ENCODE results near the gene ZC3HAV1.
A peak's percentile ranks its signal among the peaks of the same experiment; 100 is the strongest.

Gene ZC3HAV1

GRCh38 chr7:139075871-139076686, 33.4 kb downstream of the ZC3HAV1 start:
- DNase-seq (ENCODE audit: low read depth), result no peak
- no peak for TF ChIP-seq CTCF (conservative IDR thresholded peaks at IDR 0.05; ENCODE audit: low read depth, low read length)
- H3K4me3 ChIP-seq (ENCODE audit: low read depth, low read length), result no peak overlapping the region

- no peak overlapping the region for H3K4me3 ChIP-seq (ENCODE audit: low read depth, low read length)
- peak; percentile 83 for TF ChIP-seq CTCF (conservative IDR thresholded peaks at IDR 0.05; ENCODE audit: low read depth, low read length)
- DNase-seq (ENCODE audit: low read depth), result peak; percentile 91
Observed at GRCh38 chr7:139075031-139075652, 34.4 kb downstream of the ZC3HAV1 start.

GRCh38 chr7:139072796-139073195, 36.7 kb downstream of the ZC3HAV1 start:
- H3K4me3 ChIP-seq (ENCODE audit: low read depth, low read length), result no peak overlapping the region
- no peak for TF ChIP-seq CTCF (conservative IDR thresholded peaks at IDR 0.05; ENCODE audit: low read depth, low read length)
- DNase-seq (ENCODE audit: low read depth), result no peak

GRCh38 chr7:139071680-139072079, 37.8 kb downstream of the ZC3HAV1 start:
- no peak overlapping the region for H3K4me3 ChIP-seq (ENCODE audit: low read depth, low read length)
- no peak for DNase-seq (ENCODE audit: low read depth)
- no peak for TF ChIP-seq CTCF (conservative IDR thresholded peaks at IDR 0.05; ENCODE audit: low read depth, low read length)

GRCh38 chr7:139068544-139069399, 40.7 kb downstream of the ZC3HAV1 start:
- TF ChIP-seq CTCF (conservative IDR thresholded peaks at IDR 0.05; ENCODE audit: low read depth, low read length), result no peak
- H3K4me3 ChIP-seq (ENCODE audit: low read depth, low read length), result no peak overlapping the region
- DNase-seq (ENCODE audit: low read depth), result no peak

GRCh38 chr7:139066315-139066714, 43.2 kb downstream of the ZC3HAV1 start:
- no peak overlapping the region for H3K4me3 ChIP-seq (ENCODE audit: low read depth, low read length)
- no peak for TF ChIP-seq CTCF (conservative IDR thresholded peaks at IDR 0.05; ENCODE audit: low read depth, low read length)
- DNase-seq (ENCODE audit: low read depth), result no peak

All from choroid plexus epithelial cell (primary cell).